Occipital lobe (tissue), 3 donors: ENCODE results near the gene PLEKHA1. TPM values are rescaled to one million over a fixed set of nuclear protein-coding genes. Genes with fewer than 3 reads are reported as not detected.

Source experiments
- DNase-seq: peaks from one replicate; lab custom pipeline; 2025; lab: John Stamatoyannopoulos, UW
- small RNA-seq: library from RNA; depleted of rRNA; stranded (forward); fragments of <200 nt; gene quantifications from one replicate; pipeline ENCODE3, GENCODE V24; 2014
- total RNA-seq: library from RNA; depleted of rRNA; stranded (reverse); fragments of >200 nt; gene quantifications from one replicate; pipeline ENCODE4 v1.2.3, GENCODE V29; 2014

The PLEKHA1 gene
- total RNA-seq, 1 donor from 2014 or later: 40.6 TPM

GRCh38 chr10:122475591-122476332 is 101.3 kb downstream of the PLEKHA1 start:
- no peak for DNase-seq

DNA sequence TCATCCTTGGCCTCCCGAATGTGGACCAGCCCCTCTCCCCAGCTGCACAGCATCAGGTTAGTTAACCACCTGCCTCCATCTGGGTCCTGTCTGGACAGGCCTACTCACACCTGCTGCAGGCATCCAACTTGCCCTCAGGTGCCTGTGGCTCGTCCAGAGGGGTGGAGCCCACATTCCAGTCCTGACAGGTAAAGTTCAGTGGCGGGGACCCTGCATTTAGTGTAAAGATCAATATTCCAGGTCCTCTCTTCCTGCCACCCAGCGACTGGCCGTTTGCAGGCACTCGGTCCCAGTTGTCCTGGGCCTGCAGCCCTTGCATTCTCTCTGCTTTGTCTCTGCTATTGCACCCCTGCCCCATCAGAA is 101.8 kb downstream of the PLEKHA1 start:
- DNase-seq: no peak

DNA sequence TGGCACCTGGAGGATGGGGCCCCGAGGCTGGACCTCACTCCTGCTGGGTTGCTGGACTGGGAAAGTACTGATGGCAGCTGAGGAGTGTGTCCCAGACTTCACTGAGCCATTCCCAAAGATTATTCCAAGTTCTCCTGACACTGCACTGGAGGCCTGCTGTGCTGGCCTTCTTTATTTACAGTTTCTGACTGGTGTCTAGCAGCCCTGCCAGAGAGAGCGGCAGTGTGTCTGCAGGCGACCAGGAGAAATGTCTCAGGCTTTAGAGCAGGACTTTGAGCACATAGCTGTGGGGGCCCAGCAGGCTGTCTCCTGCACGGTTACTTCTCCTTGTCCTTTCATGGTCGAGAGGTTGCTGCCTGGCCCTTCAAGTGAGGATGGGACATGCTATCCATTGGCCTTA is 102.9 kb downstream of the PLEKHA1 start:
- DNase-seq: no peak

GRCh38 chr10:122478971-122479370 is 104.5 kb downstream of the PLEKHA1 start:
- peak; percentile 56 for DNase-seq

GRCh38 chr10:122480146-122480833 is 105.8 kb downstream of the PLEKHA1 start:
- no peak for DNase-seq

DNA sequence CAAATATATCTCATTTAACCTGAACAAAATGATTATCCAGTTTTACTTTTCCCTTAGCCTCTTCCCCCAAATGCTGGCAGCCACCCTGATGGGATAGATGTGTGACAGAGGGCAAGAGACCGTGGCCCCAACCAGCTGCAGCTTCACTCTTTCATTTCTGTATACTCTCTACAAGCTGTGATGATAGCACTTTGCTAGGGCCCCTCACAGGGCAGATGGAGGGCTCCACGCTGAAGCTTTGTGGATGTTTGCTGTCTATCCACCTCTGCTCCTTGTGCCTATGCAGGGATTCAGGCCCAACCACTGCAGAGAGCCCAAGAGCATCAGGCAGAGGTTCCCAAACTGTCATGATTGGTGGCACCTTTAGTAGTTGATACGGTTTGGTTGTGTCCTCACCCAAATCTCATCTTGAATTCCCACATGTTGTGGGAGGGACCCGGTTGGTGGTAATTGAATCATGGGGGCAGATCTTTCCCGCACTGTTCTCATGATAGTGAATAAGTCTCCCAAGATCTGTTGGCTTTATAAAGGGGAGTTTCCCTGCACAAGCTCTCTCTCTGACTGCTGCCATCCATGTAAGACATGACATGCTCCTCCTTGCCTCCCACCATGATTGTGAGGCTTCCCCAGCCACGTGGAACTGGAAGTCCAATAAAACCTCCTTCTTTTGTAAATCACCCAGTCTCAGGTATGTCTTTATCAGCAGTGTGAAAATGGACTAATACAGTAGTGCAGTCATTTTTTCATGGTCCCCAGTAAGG is 107.0 kb downstream of the PLEKHA1 start:
- no peak for DNase-seq

Small RNAs within 50 kb of the gene (small RNA-seq; reads per million reads assigned to genes)
- gene MIR3941 (not detected), gene RNU6-728P (not detected)

Other genes with a start within 250 kb of the PLEKHA1 start
- not detected for gene BTBD16, start 103.4 kb upstream of the PLEKHA1 start, total RNA-seq
- gene ARMS2, start 79.9 kb downstream of the PLEKHA1 start, total RNA-seq: not detected
- 58.5 TPM for gene HTRA1, start 86.8 kb downstream of the PLEKHA1 start, total RNA-seq
- 0.16 TPM for gene DMBT1, start 186.0 kb downstream of the PLEKHA1 start, total RNA-seq